ENCODE measurements around the gene CALM3. TPM values are rescaled to one million over a fixed set of nuclear protein-coding genes. Genes with fewer than 3 reads are reported as not detected.

Gene CALM3
- total RNA-seq, 1 experiment from 2014 or later: 103 TPM

DNA sequence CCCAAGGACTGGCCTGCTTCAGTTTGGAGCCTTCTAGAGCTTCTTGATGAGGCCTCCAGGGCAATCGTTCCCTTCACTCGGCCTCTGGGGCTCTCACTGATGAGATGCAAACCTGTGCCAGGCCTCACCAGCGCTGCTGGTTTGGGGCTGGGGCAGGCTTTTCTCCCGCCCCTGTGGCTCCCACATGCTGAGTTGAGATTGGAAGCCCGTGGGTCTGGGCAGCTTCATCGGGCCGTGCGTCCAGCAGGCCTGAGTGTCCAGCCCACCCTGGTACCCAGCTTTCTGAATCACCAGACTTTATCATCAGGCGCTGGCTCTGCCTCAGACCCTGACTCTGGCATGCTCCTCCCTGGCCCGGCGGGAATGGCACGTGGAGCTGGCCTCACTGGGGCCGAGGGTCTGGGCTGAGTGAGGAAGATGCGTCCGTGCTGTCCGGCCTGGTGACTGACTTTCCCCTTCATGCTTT is 4.3 kb downstream of the CALM3 start:
- no peak overlapping the region for H3K4me3 Mint-ChIP-seq (ENCODE audit: unreplicated experiment)
- H3K9me3 Mint-ChIP-seq (ENCODE audit: unreplicated experiment): no peaks in the 10 kb centered on the region
- ChIA-PET CTCF (interaction anchor here (0.6 to 4.3 kb wide), 4 partner anchors 9 to 1148 kb away, joined by 3 to 25 read pairs (median 8); no protein-coding TSS in a partner anchor), POLR2A (no interaction called here)
- no TSS peak for BruUV-seq (replicated peaks)
- peak overlapping the region; percentile 63 for H3K27ac Mint-ChIP-seq (ENCODE audit: low read depth, unreplicated experiment)
- intact Hi-C loops (cut with micrococcal nuclease): no loop called here
- TF ChIP-seq, protein P1, sequence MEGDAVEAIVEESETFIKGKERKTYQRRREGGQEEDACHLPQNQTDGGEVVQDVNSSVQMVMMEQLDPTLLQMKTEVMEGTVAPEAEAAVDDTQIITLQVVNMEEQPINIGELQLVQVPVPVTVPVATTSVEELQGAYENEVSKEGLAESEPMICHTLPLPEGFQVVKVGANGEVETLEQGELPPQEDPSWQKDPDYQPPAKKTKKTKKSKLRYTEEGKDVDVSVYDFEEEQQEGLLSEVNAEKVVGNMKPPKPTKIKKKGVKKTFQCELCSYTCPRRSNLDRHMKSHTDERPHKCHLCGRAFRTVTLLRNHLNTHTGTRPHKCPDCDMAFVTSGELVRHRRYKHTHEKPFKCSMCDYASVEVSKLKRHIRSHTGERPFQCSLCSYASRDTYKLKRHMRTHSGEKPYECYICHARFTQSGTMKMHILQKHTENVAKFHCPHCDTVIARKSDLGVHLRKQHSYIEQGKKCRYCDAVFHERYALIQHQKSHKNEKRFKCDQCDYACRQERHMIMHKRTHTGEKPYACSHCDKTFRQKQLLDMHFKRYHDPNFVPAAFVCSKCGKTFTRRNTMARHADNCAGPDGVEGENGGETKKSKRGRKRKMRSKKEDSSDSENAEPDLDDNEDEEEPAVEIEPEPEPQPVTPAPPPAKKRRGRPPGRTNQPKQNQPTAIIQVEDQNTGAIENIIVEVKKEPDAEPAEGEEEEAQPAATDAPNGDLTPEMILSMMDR (IDR thresholded peaks at IDR 0.05; ENCODE audit: unreplicated experiment): no peak
- H3K27me3 Mint-ChIP-seq (ENCODE audit: insufficient read depth, unreplicated experiment): no peaks in the 10 kb centered on the region
- H3K4me1 Mint-ChIP-seq (ENCODE audit: insufficient read depth, unreplicated experiment): peaks cover 4% of the 10 kb centered on the region
- no peak for DNase-seq (ENCODE audit: unreplicated experiment)
- peaks cover 56% of the 10 kb centered on the region for H3K36me3 Mint-ChIP-seq (ENCODE audit: insufficient read depth, unreplicated experiment)

DNA sequence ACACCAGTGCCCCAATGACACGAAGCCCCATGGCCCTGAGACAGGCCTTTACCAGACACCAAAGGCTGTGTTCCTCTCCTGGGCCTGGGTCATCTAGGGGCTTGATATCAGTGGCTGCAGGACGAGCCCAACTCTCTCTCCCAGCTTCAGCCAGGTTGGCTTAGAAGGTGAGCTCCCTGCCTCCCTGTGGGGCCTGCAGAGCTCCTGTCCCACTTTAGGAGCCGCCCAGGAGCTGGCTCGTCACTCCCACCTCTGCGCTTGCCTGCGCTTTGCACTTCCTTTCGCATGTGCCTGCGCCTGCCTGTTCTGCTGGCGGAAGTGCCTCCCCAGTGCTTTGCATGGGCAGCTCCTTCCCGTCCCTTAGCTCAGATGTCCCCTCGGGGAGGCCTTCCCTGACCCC is 4.9 kb downstream of the CALM3 start:
- ChIA-PET POLR2A (no interaction called here), CTCF (interaction anchor here (0.6 to 4.3 kb wide), 6 partner anchors 8 to 1148 kb away, joined by 3 to 25 read pairs (median 4); no protein-coding TSS in a partner anchor)
- H3K9me3 Mint-ChIP-seq (ENCODE audit: unreplicated experiment): no peaks in the 10 kb centered on the region
- intact Hi-C loops (cut with micrococcal nuclease): no loop called here
- H3K4me3 Mint-ChIP-seq (ENCODE audit: unreplicated experiment): no peak overlapping the region
- no peak for DNase-seq (ENCODE audit: unreplicated experiment)
- H3K4me1 Mint-ChIP-seq (ENCODE audit: insufficient read depth, unreplicated experiment): peaks cover 4% of the 10 kb centered on the region
- TF ChIP-seq, protein P1 (IDR thresholded peaks at IDR 0.05; ENCODE audit: unreplicated experiment): no peak
- peaks cover 54% of the 10 kb centered on the region for H3K36me3 Mint-ChIP-seq (ENCODE audit: insufficient read depth, unreplicated experiment)
- BruUV-seq (replicated peaks): no TSS peak
- peak overlapping the region; percentile 63 for H3K27ac Mint-ChIP-seq (ENCODE audit: low read depth, unreplicated experiment)
- no peaks in the 10 kb centered on the region for H3K27me3 Mint-ChIP-seq (ENCODE audit: insufficient read depth, unreplicated experiment)

DNA sequence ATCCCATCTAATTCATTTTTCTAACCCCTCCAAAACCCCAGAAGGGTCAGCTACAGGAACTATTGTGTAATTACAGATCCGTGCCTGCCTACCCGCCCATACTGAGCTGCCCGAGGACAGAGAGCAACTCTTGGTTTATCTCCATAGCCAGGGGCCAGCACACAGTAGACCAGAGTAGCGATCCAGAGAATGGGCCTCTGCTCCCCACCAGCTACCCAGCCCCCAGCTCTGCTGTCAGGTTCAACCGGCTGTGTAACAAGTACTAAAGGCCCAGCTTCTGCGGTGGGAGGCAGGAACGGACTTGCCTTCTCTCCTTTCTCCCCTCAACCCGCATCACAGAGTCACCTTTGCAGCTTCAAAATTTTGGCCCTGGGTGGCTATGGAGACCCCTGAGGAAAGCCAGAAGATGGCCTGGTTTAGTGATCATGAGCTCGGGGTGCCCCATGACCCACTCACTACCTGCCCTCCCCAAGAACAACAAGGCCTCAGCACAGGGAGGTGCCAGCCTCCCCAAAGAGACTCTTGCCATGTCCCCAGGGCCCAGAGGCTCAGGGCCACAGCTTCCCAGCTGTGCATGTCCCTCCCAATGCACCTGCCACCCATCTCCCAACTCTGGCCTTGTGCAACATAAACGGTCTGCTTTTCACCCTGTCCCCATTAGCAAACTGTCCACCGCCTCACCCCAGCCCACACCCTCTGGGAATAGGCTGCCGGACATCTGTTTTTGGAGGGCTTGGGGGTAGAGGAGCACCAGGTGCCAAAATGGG is 5.7 kb downstream of the CALM3 start:
- ChIA-PET CTCF (interaction anchor here (0.7 to 4.3 kb wide), 4 partner anchors 7 to 234 kb away, joined by 3 to 25 read pairs (median 8); no protein-coding TSS in a partner anchor), POLR2A (interaction anchor here (0.6 to 1.1 kb wide), 2 partner anchors 55 to 68 kb away, joined by 3 read pairs; no protein-coding TSS in a partner anchor)
- intact Hi-C loops (cut with micrococcal nuclease): no loop called here
- TF ChIP-seq, protein P1 (IDR thresholded peaks at IDR 0.05; ENCODE audit: unreplicated experiment): no peak
- Mint-ChIP-seq H3K4me1 (ENCODE audit: insufficient read depth, unreplicated experiment) (peaks cover 4% of the 10 kb centered on the region), H3K27ac (ENCODE audit: low read depth, unreplicated experiment) (peak overlapping the region; percentile 63), H3K27me3 (ENCODE audit: insufficient read depth, unreplicated experiment) (no peaks in the 10 kb centered on the region), H3K36me3 (ENCODE audit: insufficient read depth, unreplicated experiment) (peaks cover 58% of the 10 kb centered on the region), H3K4me3 (ENCODE audit: unreplicated experiment) (no peak overlapping the region), H3K9me3 (ENCODE audit: unreplicated experiment) (no peaks in the 10 kb centered on the region)
- no TSS peak for BruUV-seq (replicated peaks)
- DNase-seq (ENCODE audit: unreplicated experiment): no peak

DNA sequence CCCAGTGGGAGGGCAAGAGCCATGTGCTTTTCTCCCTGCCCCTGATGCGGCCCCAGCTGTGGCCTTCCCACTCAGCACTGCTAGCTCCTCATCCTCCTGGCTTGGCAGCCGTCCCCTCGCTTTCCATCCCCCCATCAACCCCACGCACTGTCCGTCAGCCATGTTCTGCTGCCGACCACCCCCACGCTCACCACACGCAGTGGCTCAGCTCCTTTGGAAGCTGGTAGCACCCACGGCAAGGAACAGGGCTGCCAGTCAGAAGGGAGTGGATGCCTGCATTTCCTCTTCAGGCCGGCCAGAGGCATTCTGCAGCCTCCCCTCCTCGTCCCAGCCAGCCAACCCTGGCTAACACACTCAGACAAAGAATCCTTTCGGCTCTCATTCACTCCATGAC is 6.3 kb downstream of the CALM3 start:
- CTCF ChIA-PET: interaction anchor here (1.4 to 4.3 kb wide), 2 partner anchors 10 to 55 kb away, joined by 3 to 25 read pairs; no protein-coding TSS in a partner anchor
- BruUV-seq (replicated peaks): no TSS peak
- H3K9me3 Mint-ChIP-seq (ENCODE audit: unreplicated experiment): no peaks in the 10 kb centered on the region
- no peak overlapping the region for H3K4me3 Mint-ChIP-seq (ENCODE audit: unreplicated experiment)
- H3K27me3 Mint-ChIP-seq (ENCODE audit: insufficient read depth, unreplicated experiment): no peaks in the 10 kb centered on the region
- DNase-seq (ENCODE audit: unreplicated experiment): no peak
- TF ChIP-seq, protein P1 (IDR thresholded peaks at IDR 0.05; ENCODE audit: unreplicated experiment): no peak
- peaks cover 54% of the 10 kb centered on the region for H3K36me3 Mint-ChIP-seq (ENCODE audit: insufficient read depth, unreplicated experiment)
- intact Hi-C loops (cut with micrococcal nuclease): no loop called here
- H3K27ac Mint-ChIP-seq (ENCODE audit: low read depth, unreplicated experiment): no peak overlapping the region
- H3K4me1 Mint-ChIP-seq (ENCODE audit: insufficient read depth, unreplicated experiment): no peaks in the 10 kb centered on the region
- POLR2A ChIA-PET: interaction anchor here (1.1 kb wide), 1 partner anchor 54 kb away, joined by 3 read pairs; no protein-coding TSS in a partner anchor
